HL-60 (cell line): ENCODE data around the gene NLGN3.

Source experiments
- DNase-seq, 2 experiments: peaks; one replicate each; pipeline ENCODE4 v3.0.0-alpha.2; 2010 to 2020; ENCODE audit warnings: low read depth in 1 of 2, low spot score in 1 of 2
- H3K27ac ChIP-seq: fragments of 250-450 bp; sonication (Bioruptor Pico); replicated peaks from 2 replicates; pipeline ENCODE4 v1.5.1; 2020; ENCODE audit warnings: mild to moderate bottlenecking, moderate library complexity
- H3K27me3 ChIP-seq: fragments of 250-450 bp; sonication (Bioruptor Pico); 2 replicates; pipeline ENCODE4 v1.5.1; 2021; ENCODE audit warnings: mild to moderate bottlenecking, moderate library complexity; ENCODE audit not compliant: insufficient read depth, poor library complexity, severe bottlenecking
- H3K4me3 ChIP-seq: replicated peaks from 2 replicates; pipeline ENCODE4 v1.5.1; 2011; ENCODE audit warnings: mild to moderate bottlenecking, control low read depth, low read length; ENCODE audit not compliant: insufficient read depth
- CTCF ChIP-seq: IDR thresholded peaks from one replicate; pipeline ENCODE4 v1.5.1; 2011; ENCODE audit warnings: low read length, control low read depth, inconsistent platforms; ENCODE audit not compliant: insufficient read depth
- GABPA ChIP-seq: IDR thresholded peaks from 2 replicates; pipeline ENCODE4 v1.6.1; 2012; ENCODE audit warnings: low read depth
- POLR2AphosphoS5 ChIP-seq: IDR thresholded peaks from 2 replicates; pipeline ENCODE4 v1.6.1; 2012; ENCODE audit warnings: low read depth
- REST ChIP-seq: IDR thresholded peaks from 2 replicates; pipeline ENCODE4 v1.6.1; 2012; ENCODE audit warnings: low read depth; ENCODE audit not compliant: insufficient replicate concordance
- SPI1 ChIP-seq: IDR thresholded peaks from 2 replicates; pipeline ENCODE4 v1.6.1; 2012; ENCODE audit warnings: low read depth, mild to moderate bottlenecking, borderline replicate concordance

Gene NLGN3

DNA sequence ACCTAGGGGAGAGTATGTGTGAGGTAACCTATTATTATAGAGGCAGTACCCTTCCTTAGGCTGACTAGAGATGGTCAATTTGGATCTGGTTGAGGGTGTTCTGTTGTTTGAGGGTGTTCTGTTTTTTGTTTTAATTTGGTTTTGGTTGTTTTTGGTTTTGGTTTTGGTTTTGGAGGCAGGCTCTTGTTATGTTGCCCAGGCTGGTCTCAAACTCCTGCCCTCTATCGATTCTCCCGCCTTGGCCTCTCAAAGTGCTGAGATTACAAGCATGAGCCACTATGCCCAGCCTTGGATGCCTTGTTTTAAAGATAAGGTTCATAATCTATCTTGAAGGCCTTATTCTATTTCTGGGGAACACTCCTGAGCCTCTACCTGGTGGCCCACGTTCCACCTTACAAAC lies 39.0 kb upstream of the NLGN3 start:
- H3K27ac ChIP-seq = peak overlapping the region; percentile 22; the same call in 1 of the 2 replicates
- no peak overlapping the region for H3K4me3 ChIP-seq
- no peak for DNase-seq
- no peaks in the 10 kb centered on the region for H3K27me3 ChIP-seq
- TF ChIP-seq SPI1 (no peak), POLR2AphosphoS5 (no peak), CTCF (no peak), GABPA (no peak), REST (no peak)

- no peak for DNase-seq
- Histone ChIP-seq H3K27me3 (no peaks in the 10 kb centered on the region), H3K27ac (peak within 1 kb of the TSS; percentile 84), H3K4me3 (no peak within 1 kb of the TSS)
- no peak for TF ChIP-seq SPI1
- TF ChIP-seq GABPA = no peak
- no peak for TF ChIP-seq CTCF
- no peak for TF ChIP-seq POLR2AphosphoS5
- TF ChIP-seq REST = no peak
These were observed 38.2 kb upstream of the NLGN3 start, which contains the start of gene CXorf65 for GRCh38 chrX:71106427-71106826. Gene CXorf65, minus strand, starts transcription at chrX:71106740. Its CDS starts 184 bp downstream, at chrX:71106556.

DNA sequence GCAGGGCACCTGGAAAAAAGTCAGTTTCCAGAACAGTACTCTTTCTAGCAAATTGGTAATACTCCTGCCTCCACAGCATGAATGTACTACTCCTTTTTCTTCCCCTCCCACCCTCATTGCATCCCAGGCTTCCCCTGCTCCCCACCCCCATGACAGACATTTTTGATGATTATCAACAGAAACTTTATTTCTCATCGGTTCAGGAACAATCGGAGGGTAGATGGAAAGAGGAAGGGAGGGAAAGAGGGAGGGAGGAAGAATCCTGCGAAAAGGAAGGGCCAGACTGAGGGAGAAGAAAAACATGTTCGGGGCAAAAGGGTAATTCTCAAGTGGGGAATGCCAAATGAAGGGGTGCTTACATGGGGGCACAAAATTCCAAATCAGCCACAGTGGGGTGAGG lies 37.4 kb upstream of the NLGN3 start:
- no peak for TF ChIP-seq POLR2AphosphoS5
- no peak for TF ChIP-seq SPI1
- no peak for TF ChIP-seq REST
- no peak for TF ChIP-seq CTCF
- no peak for TF ChIP-seq GABPA
- Histone ChIP-seq H3K4me3 (no peak overlapping the region), H3K27me3 (no peaks in the 10 kb centered on the region), H3K27ac (peak overlapping the region; percentile 84)
- no peak for DNase-seq
